OCI-LY7 (cell line): Measurements from ENCODE around the gene DIPK1C. TPM values are rescaled to one million over a fixed set of nuclear protein-coding genes. Genes with fewer than 3 reads are reported as not detected.

ENCODE experiments used
- BruUV-seq: library from RNA; stranded (reverse); fragments of 400-500 nt; replicated peaks from 2 replicates; lab custom pipeline; 2021; lab: Mats Ljungman, UMichigan
- CTCF ChIA-PET: fragments of 300-600 bp; sonication (Branson Sonifier 250); formaldehyde crosslinking; loops from one replicate; lab custom pipeline; 2022; ENCODE audit warnings: antibody characterized with exemption; ENCODE audit not compliant: unreplicated experiment; lab: Charles Lee
- POLR2A ChIA-PET: fragments of 300-600 bp; sonication (Branson Sonifier 250); formaldehyde crosslinking; loops from one replicate; lab custom pipeline; 2022; ENCODE audit warnings: antibody characterized with exemption; lab: Charles Lee
- DNase-seq: peaks from one replicate; pipeline ENCODE4 v3.0.0-alpha.2; 2015; ENCODE audit warnings: low spot score
- H2AFZ ChIP-seq: fragments of 200-600 bp; sonication (generic), shearing (Covaris generic); 2 replicates; pipeline ENCODE4 v1.6.1; 2014; ENCODE audit warnings: mild to moderate bottlenecking, antibody characterized with exemption, low read length, moderate library complexity
- H3K27ac ChIP-seq: fragments of 200-600 bp; sonication (generic); 2 replicates; pipeline ENCODE4 v1.5.1; 2014; ENCODE audit warnings: mixed run types, low read depth, mild to moderate bottlenecking, moderate library complexity, low read length, inconsistent platforms; ENCODE audit not compliant: poor library complexity, severe bottlenecking
- H3K36me3 ChIP-seq: fragments of 200-600 bp; sonication (generic); 2 replicates; pipeline ENCODE4 v1.6.1; 2014; ENCODE audit warnings: mild to moderate bottlenecking, antibody characterized with exemption, low read length, moderate library complexity, mixed read lengths; ENCODE audit not compliant: insufficient read depth
- H3K4me1 ChIP-seq: fragments of 200-600 bp; sonication (generic); 2 replicates; pipeline ENCODE4 v1.5.1; 2014; ENCODE audit warnings: mild to moderate bottlenecking, low read length; ENCODE audit not compliant: insufficient read depth, poor library complexity, severe bottlenecking
- H3K4me2 ChIP-seq: fragments of 200-600 bp; sonication (generic); 2 replicates; pipeline ENCODE4 v1.6.1; 2014; ENCODE audit warnings: mild to moderate bottlenecking, low read length
- H3K4me3 ChIP-seq: fragments of 200-600 bp; sonication (generic); 2 replicates; pipeline ENCODE4 v1.5.1; 2014; ENCODE audit warnings: mild to moderate bottlenecking, low read depth, low read length; ENCODE audit not compliant: poor library complexity, severe bottlenecking
- H3K79me2 ChIP-seq: fragments of 200-600 bp; sonication (generic); 2 replicates; pipeline ENCODE4 v1.6.1; 2016; ENCODE audit warnings: low read depth, mild to moderate bottlenecking, low read length, moderate library complexity, mixed read lengths; ENCODE audit not compliant: insufficient read depth
- H3K9me2 ChIP-seq: fragments of 200-600 bp; sonication (generic); 2 replicates; pipeline ENCODE4 v1.6.1; 2016; ENCODE audit warnings: mild to moderate bottlenecking, low read length, mixed read lengths; ENCODE audit not compliant: insufficient read depth
- H3K9me3 ChIP-seq: fragments of 200-600 bp; sonication (generic); 2 replicates; pipeline ENCODE4 v1.6.1; 2014; ENCODE audit warnings: mild to moderate bottlenecking, mixed run types, low read length, mixed read lengths
- H4K20me1 ChIP-seq: fragments of 200-600 bp; sonication (generic); 2 replicates; pipeline ENCODE4 v1.6.1; 2014; ENCODE audit warnings: mild to moderate bottlenecking, antibody characterized with exemption, low read length, moderate library complexity, mixed read lengths; ENCODE audit not compliant: insufficient read depth
- EZH2phosphoT487 ChIP-seq: fragments of 200-600 bp; sonication (generic); IDR thresholded peaks from 2 replicates; pipeline ENCODE4 v1.6.1; 2018; ENCODE audit warnings: low read depth, borderline replicate concordance, mild to moderate bottlenecking, mixed run types, antibody characterized with exemption, low read length, moderate library complexity, mixed read lengths
- intact Hi-C: fragments of 100-400 bp; cut with micrococcal nuclease; formaldehyde crosslinking; loops from one replicate; pipeline ENCODE4 v1.10.0; 2022; ENCODE audit not compliant: unreplicated experiment
- total RNA-seq, 2 experiments: library from RNA; depleted of rRNA in 1 of 2; stranded (reverse); fragments of >200 nt in 1 of 2; shearing (Covaris generic) in 1 of 2; gene quantifications; 2 replicates each; pipeline ENCODE4 v1.2.3, GENCODE V29; 2014 to 2022
- TF ChIP-seq, protein P1 (sequence below): fragments of 200-600 bp; sonication (generic); conservative IDR thresholded peaks from 2 replicates; pipeline ENCODE4 v1.5.1; 2014; ENCODE audit warnings: mild to moderate bottlenecking, antibody characterized with exemption, low read length, moderate library complexity, mixed read lengths

DIPK1C gene
- total RNA-seq, 2 experiments from 2014 or later: not detected

DNA sequence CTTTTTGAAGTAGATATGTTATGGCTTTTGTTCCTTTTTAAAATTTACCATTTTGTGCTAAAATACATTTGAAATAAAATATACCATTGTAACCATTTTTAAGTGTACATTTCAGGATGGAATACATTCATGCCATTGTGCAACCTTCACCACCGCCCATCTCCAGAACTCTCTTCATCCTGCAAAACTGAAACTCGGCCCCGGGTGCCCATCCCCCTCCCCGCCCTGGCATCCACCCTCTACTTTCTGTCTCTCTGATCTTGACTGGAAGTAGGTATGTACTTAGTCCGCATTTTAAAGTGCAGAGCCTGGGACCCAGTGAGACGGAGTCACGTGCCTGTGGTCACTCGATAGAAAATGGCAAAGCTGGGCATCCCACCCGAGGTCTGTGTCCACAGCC lies 45.6 kb downstream of the DIPK1C start:
- Histone ChIP-seq H3K9me2 (no peaks in the 10 kb centered on the region), H3K4me2 (no peak overlapping the region), H3K9me3 (no peaks in the 10 kb centered on the region), H3K4me1 (no peaks in the 10 kb centered on the region), H3K4me3 (no peak overlapping the region), H4K20me1 (no peaks in the 10 kb centered on the region), H3K79me2 (no peaks in the 10 kb centered on the region), H2AFZ (no peak overlapping the region), H3K36me3 (no peaks in the 10 kb centered on the region), H3K27ac (no peak overlapping the region)
- intact Hi-C loops: no loop called here
- no peak for TF ChIP-seq EZH2phosphoT487
- TF ChIP-seq, protein P1, sequence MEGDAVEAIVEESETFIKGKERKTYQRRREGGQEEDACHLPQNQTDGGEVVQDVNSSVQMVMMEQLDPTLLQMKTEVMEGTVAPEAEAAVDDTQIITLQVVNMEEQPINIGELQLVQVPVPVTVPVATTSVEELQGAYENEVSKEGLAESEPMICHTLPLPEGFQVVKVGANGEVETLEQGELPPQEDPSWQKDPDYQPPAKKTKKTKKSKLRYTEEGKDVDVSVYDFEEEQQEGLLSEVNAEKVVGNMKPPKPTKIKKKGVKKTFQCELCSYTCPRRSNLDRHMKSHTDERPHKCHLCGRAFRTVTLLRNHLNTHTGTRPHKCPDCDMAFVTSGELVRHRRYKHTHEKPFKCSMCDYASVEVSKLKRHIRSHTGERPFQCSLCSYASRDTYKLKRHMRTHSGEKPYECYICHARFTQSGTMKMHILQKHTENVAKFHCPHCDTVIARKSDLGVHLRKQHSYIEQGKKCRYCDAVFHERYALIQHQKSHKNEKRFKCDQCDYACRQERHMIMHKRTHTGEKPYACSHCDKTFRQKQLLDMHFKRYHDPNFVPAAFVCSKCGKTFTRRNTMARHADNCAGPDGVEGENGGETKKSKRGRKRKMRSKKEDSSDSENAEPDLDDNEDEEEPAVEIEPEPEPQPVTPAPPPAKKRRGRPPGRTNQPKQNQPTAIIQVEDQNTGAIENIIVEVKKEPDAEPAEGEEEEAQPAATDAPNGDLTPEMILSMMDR: no peak
- no TSS peak for BruUV-seq
- no peak for DNase-seq
- CTCF ChIA-PET: no interaction called here
- POLR2A ChIA-PET: no interaction called here

DNA sequence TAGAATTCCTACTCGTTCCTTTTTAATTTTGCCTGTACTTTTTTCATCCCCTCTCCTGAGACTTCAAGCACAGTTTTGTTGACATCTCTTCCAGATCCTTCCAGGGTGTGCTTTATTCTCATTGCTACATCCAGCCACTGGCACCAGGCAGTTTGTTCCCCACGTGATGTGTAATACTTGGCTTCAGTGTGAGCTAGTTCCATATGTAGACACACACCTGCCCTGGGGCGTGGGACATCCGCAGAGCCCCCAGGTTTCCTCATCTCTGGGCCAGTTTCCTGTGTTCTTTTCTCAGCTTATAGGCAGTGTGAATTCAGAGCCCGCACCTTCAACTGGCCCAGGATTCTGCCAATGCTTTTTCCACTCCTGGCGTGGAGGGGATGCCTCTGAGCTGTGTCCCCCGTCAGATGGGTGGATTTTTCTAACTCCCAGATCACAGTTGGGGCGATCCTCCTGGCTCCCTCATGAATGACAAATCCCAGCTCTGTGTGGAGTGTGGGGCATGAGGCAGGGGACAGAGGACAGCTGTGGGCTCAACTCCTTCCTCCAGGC lies 46.6 kb downstream of the DIPK1C start:
- Histone ChIP-seq H3K27ac (no peak overlapping the region), H3K4me2 (no peak overlapping the region), H4K20me1 (no peaks in the 10 kb centered on the region), H3K79me2 (no peaks in the 10 kb centered on the region), H2AFZ (no peak overlapping the region), H3K4me1 (no peaks in the 10 kb centered on the region), H3K9me3 (no peaks in the 10 kb centered on the region), H3K4me3 (no peak overlapping the region), H3K9me2 (no peaks in the 10 kb centered on the region), H3K36me3 (no peaks in the 10 kb centered on the region)
- BruUV-seq: no TSS peak
- ChIA-PET CTCF (no interaction called here), POLR2A (no interaction called here)
- DNase-seq: no peak
- TF ChIP-seq, protein P1: no peak
- TF ChIP-seq EZH2phosphoT487: no peak
- intact Hi-C loops: no loop called here

DNA sequence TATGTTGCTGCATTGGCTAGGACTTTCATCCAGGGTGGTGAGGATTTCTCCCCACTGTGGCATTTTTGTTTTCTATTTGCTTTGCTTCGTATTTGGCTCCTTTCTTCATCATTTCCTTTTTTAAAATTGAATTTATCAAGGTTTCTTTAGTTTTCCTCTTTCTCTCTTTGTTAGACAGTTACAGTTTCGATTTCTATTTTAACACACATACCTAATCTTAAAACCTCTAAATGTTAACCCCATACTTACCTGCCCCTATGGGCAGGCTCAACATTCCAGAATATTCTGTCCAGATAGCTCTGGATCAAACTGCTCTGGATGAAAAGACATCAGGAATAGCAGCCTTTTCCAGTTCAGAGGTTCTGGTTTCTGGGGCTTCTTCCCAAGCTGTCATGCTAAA lies 49.2 kb downstream of the DIPK1C start:
- H3K27ac ChIP-seq: no peak overlapping the region
- no peaks in the 10 kb centered on the region for H3K79me2 ChIP-seq
- H2AFZ ChIP-seq: no peak overlapping the region
- ChIA-PET CTCF (no interaction called here), POLR2A (interaction anchor here (0.6 kb wide), 1 partner anchor 1893 kb away, joined by 3 read pairs; no protein-coding TSS in a partner anchor)
- no peak overlapping the region for H3K4me3 ChIP-seq
- no peak for DNase-seq
- H3K9me2 ChIP-seq: no peaks in the 10 kb centered on the region
- TF ChIP-seq, protein P1: no peak
- no peak for TF ChIP-seq EZH2phosphoT487
- H3K9me3 ChIP-seq: no peaks in the 10 kb centered on the region
- no peaks in the 10 kb centered on the region for H3K36me3 ChIP-seq
- no peaks in the 10 kb centered on the region for H4K20me1 ChIP-seq
- no peaks in the 10 kb centered on the region for H3K4me1 ChIP-seq
- no TSS peak for BruUV-seq
- no peak overlapping the region for H3K4me2 ChIP-seq
- intact Hi-C loops: no loop called here
